SK-N-SH treated with all-trans-retinoic acid at 6 μM for 48 hours (cell line): ENCODE results near the gene CHRM2.

Source experiments
- CREB5 ChIP-seq: fragments of 250-450 bp; sonication (Bioruptor Pico); IDR thresholded peaks from 2 replicates; pipeline ENCODE4 v1.5.1; 2020; ENCODE audit warnings: low read depth, mild to moderate bottlenecking, moderate library complexity
- CSRNP3 ChIP-seq: fragments of 250-450 bp; sonication (Bioruptor Pico); IDR thresholded peaks from 2 replicates; pipeline ENCODE4 v1.5.1; 2021; ENCODE audit warnings: mild to moderate bottlenecking, moderate library complexity
- ESRRG ChIP-seq: fragments of 250-450 bp; sonication (Bioruptor Pico); IDR thresholded peaks from 2 replicates; pipeline ENCODE4 v1.6.1; 2021; ENCODE audit warnings: mild to moderate bottlenecking
- GLIS3 ChIP-seq: fragments of 250-450 bp; sonication (Bioruptor Pico); IDR thresholded peaks from 2 replicates; pipeline ENCODE4 v1.5.0; 2020; ENCODE audit warnings: mild to moderate bottlenecking, moderate library complexity
- ISL1 ChIP-seq: fragments of 250-450 bp; sonication (Bioruptor Pico); IDR thresholded peaks from 2 replicates; pipeline ENCODE4 v2.1.2; 2022; ENCODE audit warnings: mild to moderate bottlenecking, moderate library complexity
- PATZ1 ChIP-seq: fragments of 250-450 bp; sonication (Bioruptor Pico); IDR thresholded peaks from 2 replicates; pipeline ENCODE4 v1.8.0; 2020; ENCODE audit warnings: mild to moderate bottlenecking, moderate library complexity, borderline replicate concordance
- PPARA ChIP-seq: fragments of 250-450 bp; sonication (Bioruptor Pico); IDR thresholded peaks from 2 replicates; pipeline ENCODE4 v1.5.0; 2020; ENCODE audit warnings: mild to moderate bottlenecking, borderline replicate concordance
- RARB ChIP-seq: fragments of 250-450 bp; sonication (Bioruptor Pico); IDR thresholded peaks from 2 replicates; pipeline ENCODE4 v1.8.0; 2021; ENCODE audit warnings: mild to moderate bottlenecking, moderate library complexity
- SNAI2 ChIP-seq: fragments of 250-450 bp; sonication (Bioruptor Pico); IDR thresholded peaks from 2 replicates; pipeline ENCODE4 v1.5.0; 2020; ENCODE audit warnings: mild to moderate bottlenecking, moderate library complexity
- TCF4 ChIP-seq: fragments of 250-450 bp; sonication (Bioruptor Pico); IDR thresholded peaks from 2 replicates; pipeline ENCODE4 v1.8.0; 2021; ENCODE audit warnings: mild to moderate bottlenecking, moderate library complexity, borderline replicate concordance
- TOX ChIP-seq: fragments of 250-450 bp; sonication (Bioruptor Pico); IDR thresholded peaks from 2 replicates; pipeline ENCODE4 v1.8.0; 2021; ENCODE audit warnings: mild to moderate bottlenecking, moderate library complexity, borderline replicate concordance
- TSHZ2 ChIP-seq: fragments of 250-450 bp; sonication (Bioruptor Pico); IDR thresholded peaks from 2 replicates; pipeline ENCODE4 v1.5.0; 2020; ENCODE audit warnings: mild to moderate bottlenecking, moderate library complexity
- ZFP3 ChIP-seq: fragments of 250-450 bp; sonication (Bioruptor Pico); IDR thresholded peaks from 2 replicates; pipeline ENCODE4 v1.5.0; 2020; ENCODE audit warnings: mild to moderate bottlenecking, moderate library complexity
- ZNF565 ChIP-seq: fragments of 450-650 bp; formaldehyde crosslinking; conservative IDR thresholded peaks from 2 replicates; pipeline ENCODE4 v1.5.0; 2020; ENCODE audit warnings: low read depth, mild to moderate bottlenecking, moderate library complexity

- no peak for TF ChIP-seq CSRNP3 (CRISPR knock-in tag)
- TF ChIP-seq PATZ1: no peak
- TF ChIP-seq TSHZ2 (CRISPR knock-in tag): no peak
- no peak for TF ChIP-seq TOX (CRISPR knock-in tag)
- no peak for TF ChIP-seq ZNF565 (CRISPR knock-in tag)
- TF ChIP-seq ESRRG (CRISPR knock-in tag): no peak
- TF ChIP-seq ZFP3 (CRISPR knock-in tag): no peak
- no peak for TF ChIP-seq RARB (CRISPR knock-in tag)
- no peak for TF ChIP-seq GLIS3
- TF ChIP-seq TCF4: no peak
- no peak for TF ChIP-seq CREB5
- no peak for TF ChIP-seq PPARA (CRISPR knock-in tag)
- no peak for TF ChIP-seq SNAI2 (CRISPR knock-in tag)
- TF ChIP-seq ISL1 (CRISPR knock-in tag): no peak
Observed at GRCh38 chr7:137020351-137020750, 151.9 kb downstream of the CHRM2 start.
